Sigmoid colon (tissue), 7 donors: Measurements from ENCODE around the gene CLIC5. TPM values are rescaled to one million over a fixed set of nuclear protein-coding genes. Genes with fewer than 3 reads are reported as not detected.

Source experiments
- DNase-seq: peaks from one replicate; pipeline ENCODE4 v3.0.0-alpha.2; 2019
- H3K27ac ChIP-seq, 4 donors: fragments of 200-600 bp; sonication (generic); one replicate each; pipeline ENCODE4 v1.5.1; 2016 to 2019; ENCODE audit warnings: mild to moderate bottlenecking in 1 of 4
- H3K27me3 ChIP-seq, 3 donors: fragments of 200-600 bp; sonication (generic); one replicate each; pipeline ENCODE4 v1.5.1; 2019; ENCODE audit warnings: mild to moderate bottlenecking in 1 of 3
- H3K36me3 ChIP-seq, 4 donors: fragments of 200-600 bp; sonication (generic); one replicate each; pipeline ENCODE4 v1.5.1; 2016 to 2019
- H3K4me1 ChIP-seq, 4 donors: fragments of 200-600 bp; sonication (generic); one replicate each; pipeline ENCODE4 v1.5.1; 2017 to 2019
- H3K4me3 ChIP-seq, 4 donors: fragments of 200-600 bp; sonication (generic); one replicate each; pipeline ENCODE4 v1.5.1; 2017 to 2019; ENCODE audit warnings: mild to moderate bottlenecking in 2 of 4, moderate library complexity in 1 of 4
- H3K9me3 ChIP-seq, 4 donors: fragments of 200-600 bp in 3 of 4; sonication (generic) in 3 of 4; one replicate each; pipeline versions ENCODE4 v1.5.1 to v1.6.1; 2013 to 2019
- CTCF ChIP-seq, 4 experiments: fragments of 450-650 bp in 3 of 4; fragments of 200-600 bp in 1 of 4; IDR thresholded peaks; one replicate each; pipeline ENCODE4 v1.5.1; 2016 to 2019; ENCODE audit warnings: antibody characterized with exemption in 4 of 4, mild to moderate bottlenecking in 3 of 4, moderate library complexity in 2 of 4
- EP300 ChIP-seq, 4 donors: sonication (generic); formaldehyde crosslinking; IDR thresholded peaks; one replicate each; pipeline ENCODE4 v1.6.1; 2017; ENCODE audit warnings: antibody characterized with exemption in 4 of 4
- POLR2A ChIP-seq, 2 donors: fragments of 450-650 bp; IDR thresholded peaks; one replicate each; pipeline ENCODE4 v1.6.1; 2016; ENCODE audit warnings: antibody characterized with exemption in 2 of 2, mild to moderate bottlenecking in 2 of 2, moderate library complexity in 2 of 2
- POLR2AphosphoS5 ChIP-seq, 4 donors: sonication (generic); formaldehyde crosslinking; IDR thresholded peaks; one replicate each; pipeline ENCODE4 v1.6.1; 2017; ENCODE audit warnings: antibody characterized with exemption in 4 of 4
- WGBS, 2 donors: extraction: QIAGEN DNeasy Blood & Tissue Kit; methylation state at CpG; one replicate each; pipeline ENCODE4 v1.1.7; 2013; 5-methylcytosine and 5-hydroxymethylcytosine counted together
- intact Hi-C: fragments of 100-400 bp; cut with DNase I; formaldehyde crosslinking; loops from one replicate; pipeline ENCODE4 v1.15.1; 2023
- polyA plus RNA-seq, 3 donors: library from polyadenylated mRNA; stranded (reverse); fragments of 200-250 nt; gene quantifications; one replicate each; pipeline ENCODE4 v1.2.3, GENCODE V29; 2013
- total RNA-seq, 4 donors: library from RNA; depleted of rRNA; stranded (reverse); fragments of >200 nt; gene quantifications; one replicate each; pipeline ENCODE4 v1.1.0, GENCODE V29; 2016
- donor health status: healthy with polysubstance abuse.
- donor health status: Bipolar disorder and iron deficiency.
- donor health status: healthy.

Gene CLIC5
- total and polyA plus RNA-seq, 7 donors, result 1.8 to 77.0 (median 3.5) TPM

GRCh38 chr6:45924763-45925342 is 90.8 kb downstream of the CLIC5 start:
- no peak overlapping the region for H3K27ac ChIP-seq
- H3K27me3 ChIP-seq, result no peaks in the 10 kb centered on the region
- WGBS, 2 donors, result 75 to 90% methylated on average over 6 of the region's 6 CpGs
- H3K9me3 ChIP-seq, result no peaks in the 10 kb centered on the region
- H3K36me3 ChIP-seq, result no peaks in the 10 kb centered on the region
- H3K4me3 ChIP-seq, result no peak overlapping the region
- intact Hi-C loops, result loop anchor here (5.0 kb wide), 1 partner anchor 1448 kb away; no protein-coding TSS in a partner anchor
- TF ChIP-seq CTCF (IDR thresholded peaks at IDR 0.05), result no peak
- no peak for TF ChIP-seq POLR2AphosphoS5 (IDR thresholded peaks at IDR 0.05)
- no peak for TF ChIP-seq EP300 (IDR thresholded peaks at IDR 0.05)
- no peak for TF ChIP-seq POLR2A (IDR thresholded peaks at IDR 0.05)
- no peak for DNase-seq
- H3K4me1 ChIP-seq, result no peaks in the 10 kb centered on the region

- WGBS, 2 donors, result 63 to 73% methylated on average over 5 of the region's 5 CpGs
Measured at GRCh38 chr6:45923831-45924391, 91.7 kb downstream of the CLIC5 start.

DNA sequence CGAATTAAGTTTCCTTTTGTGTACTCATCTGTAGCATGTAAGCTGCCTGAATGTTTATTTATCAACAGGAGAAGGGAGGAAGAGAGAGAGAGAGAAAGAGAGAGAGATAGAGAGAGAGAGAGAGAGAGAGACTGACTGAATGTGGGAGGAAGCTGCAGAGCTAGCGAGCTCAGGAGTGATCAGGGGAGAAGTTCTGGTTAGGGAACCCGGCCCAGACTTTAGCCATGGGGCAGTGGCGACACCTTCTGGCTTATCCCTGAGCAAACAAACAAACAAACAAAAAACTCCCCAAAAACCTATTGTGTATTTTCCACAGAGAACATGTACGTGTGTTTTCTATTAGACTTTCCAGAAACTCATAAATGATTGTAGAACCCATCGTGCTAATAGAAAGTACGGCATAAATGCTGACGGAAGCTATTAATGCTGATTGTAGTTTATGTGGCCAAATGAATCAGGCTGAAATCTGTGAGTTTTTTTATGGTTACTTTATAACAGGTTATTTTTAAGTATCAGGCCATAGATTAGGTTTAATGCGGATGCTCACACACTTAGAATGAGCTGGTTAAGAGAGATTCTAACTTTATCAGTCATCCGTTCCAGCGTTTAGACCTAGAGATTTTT is 92.8 kb downstream of the CLIC5 start:
- TF ChIP-seq POLR2AphosphoS5 (IDR thresholded peaks at IDR 0.05) (no peak), CTCF (IDR thresholded peaks at IDR 0.05) (peak; percentile 41 to 44 (median 44))
- H3K9me3 ChIP-seq, result no peaks in the 10 kb centered on the region
- H3K4me1 ChIP-seq, result no peaks in the 10 kb centered on the region
- H3K27me3 ChIP-seq, result no peaks in the 10 kb centered on the region
- DNase-seq, result peak; percentile 87
- H3K27ac ChIP-seq, result no peak overlapping the region
- H3K4me3 ChIP-seq, result no peak overlapping the region
- intact Hi-C loops, result loop anchor here (2.0 to 5.0 kb wide), 2 partner anchors 1268 to 1446 kb away; no protein-coding TSS in a partner anchor
- WGBS, 2 donors, result 43 to 46% methylated on average over 11 of the region's 11 CpGs
- no peaks in the 10 kb centered on the region for H3K36me3 ChIP-seq

More at GRCh38 chr6:45923831-45924391, 91.7 kb downstream of the CLIC5 start:
- H3K36me3 ChIP-seq, result no peaks in the 10 kb centered on the region
- no peaks in the 10 kb centered on the region for H3K4me1 ChIP-seq
- H3K4me3 ChIP-seq, result no peak overlapping the region
- no peaks in the 10 kb centered on the region for H3K9me3 ChIP-seq
- no peaks in the 10 kb centered on the region for H3K27me3 ChIP-seq
- TF ChIP-seq POLR2AphosphoS5 (IDR thresholded peaks at IDR 0.05) (no peak), POLR2A (IDR thresholded peaks at IDR 0.05) (no peak), EP300 (IDR thresholded peaks at IDR 0.05) (no peak), CTCF (IDR thresholded peaks at IDR 0.05) (no peak)
- H3K27ac ChIP-seq, result no peak overlapping the region
- intact Hi-C loops, result loop anchor here (2.0 to 5.0 kb wide), 2 partner anchors 1269 to 1447 kb away; no protein-coding TSS in a partner anchor
- DNase-seq, result no peak

- intact Hi-C loops, result loop anchor here (2.0 to 5.0 kb wide), 2 partner anchors 1267 to 1444 kb away; no protein-coding TSS in a partner anchor
- no peak overlapping the region for H3K27ac ChIP-seq
- 62 to 78% methylated on average over 6 of the region's 6 CpGs for WGBS, 2 donors
Measured at GRCh38 chr6:45921691-45922281, 93.9 kb downstream of the CLIC5 start.

More at GRCh38 chr6:45921691-45922281, 93.9 kb downstream of the CLIC5 start:
- Histone ChIP-seq H3K4me1 (no peaks in the 10 kb centered on the region), H3K36me3 (no peaks in the 10 kb centered on the region), H3K4me3 (no peak overlapping the region), H3K9me3 (no peaks in the 10 kb centered on the region), H3K27me3 (no peaks in the 10 kb centered on the region)
- TF ChIP-seq POLR2AphosphoS5 (IDR thresholded peaks at IDR 0.05) (no peak), POLR2A (IDR thresholded peaks at IDR 0.05) (no peak)
- DNase-seq, result peak; percentile 75
